ENCODE results near the gene SIGLEC12. TPM values are rescaled to one million over a fixed set of nuclear protein-coding genes. Genes with fewer than 3 reads are reported as not detected.

Gene SIGLEC12
- total and polyA plus RNA-seq, 9 of the 15 experiments (the other 6 are each of a cell fraction or from before 2014, with no cell fraction given): 0.08 to 1.3 (median 0.54) TPM

DNA sequence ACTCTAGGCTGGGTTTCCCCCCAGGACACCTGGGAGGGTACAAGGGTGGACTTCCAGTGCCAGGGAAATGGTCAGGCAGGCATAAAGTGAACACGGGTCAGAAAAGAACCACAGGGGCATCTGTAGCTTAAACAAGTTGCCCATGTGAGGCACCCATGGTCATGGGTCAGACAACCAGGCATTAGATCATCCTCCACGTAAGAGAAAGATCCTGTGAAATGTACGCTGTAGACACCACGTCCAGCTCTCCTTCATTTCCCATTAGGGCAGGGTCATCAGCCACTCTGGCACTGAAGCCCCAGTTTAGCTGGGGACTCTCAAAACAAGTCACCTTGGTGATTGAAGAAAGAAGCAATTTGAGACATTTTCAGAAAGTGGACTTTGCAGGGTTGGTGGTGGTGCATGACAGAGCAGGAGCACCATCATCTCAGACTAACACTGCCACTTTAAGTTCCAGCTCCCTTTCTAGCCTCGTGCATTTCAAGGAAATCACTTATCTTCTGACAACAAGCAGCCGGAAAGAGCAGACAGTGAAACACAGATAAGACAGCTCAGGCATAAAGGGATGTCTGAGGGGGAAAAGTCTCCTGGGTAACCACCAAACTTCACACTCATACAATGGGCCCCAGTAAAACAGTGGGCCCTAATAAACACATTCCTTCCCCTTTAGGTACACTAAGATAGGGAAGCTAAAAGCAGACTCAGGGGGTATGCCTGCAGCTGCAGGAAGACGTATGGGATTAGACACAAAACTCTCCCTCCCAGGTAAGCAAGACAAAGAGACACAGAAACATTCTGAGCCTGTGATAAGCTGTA lies 46.0 kb upstream of the SIGLEC12 start (continued):
- TF ChIP-seq, protein P1, sequence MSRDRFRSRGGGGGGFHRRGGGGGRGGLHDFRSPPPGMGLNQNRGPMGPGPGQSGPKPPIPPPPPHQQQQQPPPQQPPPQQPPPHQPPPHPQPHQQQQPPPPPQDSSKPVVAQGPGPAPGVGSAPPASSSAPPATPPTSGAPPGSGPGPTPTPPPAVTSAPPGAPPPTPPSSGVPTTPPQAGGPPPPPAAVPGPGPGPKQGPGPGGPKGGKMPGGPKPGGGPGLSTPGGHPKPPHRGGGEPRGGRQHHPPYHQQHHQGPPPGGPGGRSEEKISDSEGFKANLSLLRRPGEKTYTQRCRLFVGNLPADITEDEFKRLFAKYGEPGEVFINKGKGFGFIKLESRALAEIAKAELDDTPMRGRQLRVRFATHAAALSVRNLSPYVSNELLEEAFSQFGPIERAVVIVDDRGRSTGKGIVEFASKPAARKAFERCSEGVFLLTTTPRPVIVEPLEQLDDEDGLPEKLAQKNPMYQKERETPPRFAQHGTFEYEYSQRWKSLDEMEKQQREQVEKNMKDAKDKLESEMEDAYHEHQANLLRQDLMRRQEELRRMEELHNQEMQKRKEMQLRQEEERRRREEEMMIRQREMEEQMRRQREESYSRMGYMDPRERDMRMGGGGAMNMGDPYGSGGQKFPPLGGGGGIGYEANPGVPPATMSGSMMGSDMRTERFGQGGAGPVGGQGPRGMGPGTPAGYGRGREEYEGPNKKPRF (IDR thresholded peaks at IDR 0.05; ENCODE audit: low read depth, low read length): no peak
- TF ChIP-seq, protein P2, sequence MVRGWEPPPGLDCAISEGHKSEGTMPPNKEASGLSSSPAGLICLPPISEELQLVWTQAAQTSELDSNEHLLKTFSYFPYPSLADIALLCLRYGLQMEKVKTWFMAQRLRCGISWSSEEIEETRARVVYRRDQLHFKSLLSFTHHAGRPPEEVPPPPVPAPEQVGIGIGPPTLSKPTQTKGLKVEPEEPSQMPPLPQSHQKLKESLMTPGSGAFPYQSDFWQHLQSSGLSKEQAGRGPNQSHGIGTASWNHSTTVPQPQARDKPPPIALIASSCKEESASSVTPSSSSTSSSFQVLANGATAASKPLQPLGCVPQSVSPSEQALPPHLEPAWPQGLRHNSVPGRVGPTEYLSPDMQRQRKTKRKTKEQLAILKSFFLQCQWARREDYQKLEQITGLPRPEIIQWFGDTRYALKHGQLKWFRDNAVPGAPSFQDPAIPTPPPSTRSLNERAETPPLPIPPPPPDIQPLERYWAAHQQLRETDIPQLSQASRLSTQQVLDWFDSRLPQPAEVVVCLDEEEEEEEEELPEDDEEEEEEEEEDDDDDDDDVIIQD (CRISPR knock-in tag; IDR thresholded peaks at IDR 0.05): no peak
- TF ChIP-seq POU5F1 (IDR thresholded peaks at IDR 0.05; ENCODE audit: borderline replicate concordance, low read depth, low read length, partially characterized antibody) (no peak), FOXK1 (CRISPR knock-in tag; IDR thresholded peaks at IDR 0.05; ENCODE audit: borderline replicate concordance) (0 out of 2 replicates have a peak, but pooled peaks have one; percentile 10), RBFOX2 (IDR thresholded peaks at IDR 0.05; ENCODE audit: low read depth, low read length) (peak; percentile 42; the same call in 1 of the 2 replicates), FOXA3 (CRISPR knock-in tag; conservative IDR thresholded peaks at IDR 0.05 in 1 of 2, IDR thresholded peaks at IDR 0.05 in 1 of 2) (peak; percentile 69 to 70; a peak in 3 of 4 replicates), MEF2D (tag; conservative IDR thresholded peaks at IDR 0.05; ENCODE audit: low read depth) (no peak; the same call in 1 of the 2 replicates), TAF7 (tag; IDR thresholded peaks at IDR 0.05) (0 out of 2 replicates have a peak, but pooled peaks have one; percentile 4), TEAD2 (tag; IDR thresholded peaks at IDR 0.05) (no peak), EGR1 (conservative IDR thresholded peaks at IDR 0.05) (peak; percentile 59; the same call in 1 of the 2 replicates), ATF7 (IDR thresholded peaks at IDR 0.05) (peak; percentile 78; the same call in 1 of the 2 replicates), PYGO2 (tag; IDR thresholded peaks at IDR 0.05) (peak; percentile 90), ZNF764 (CRISPR knock-in tag; IDR thresholded peaks at IDR 0.05; ENCODE audit: low read depth) (no peak), RNF2 (IDR thresholded peaks at IDR 0.05) (peak; percentile 99), ETS2 (tag; IDR thresholded peaks at IDR 0.05; ENCODE audit: borderline replicate concordance, poor library complexity, severe bottlenecking) (no peak), RCOR1 (IDR thresholded peaks at IDR 0.05; ENCODE audit: borderline replicate concordance in 1 of 2, low read depth in 2 of 2, low read length in 2 of 2) (peak in 1 of 2 experiments; percentile 87; a peak in 3 of 4 replicates), ZNF134 (CRISPR knock-in tag; conservative IDR thresholded peaks at IDR 0.05) (peak; percentile 77)
- TF ChIP-seq, protein P3, sequence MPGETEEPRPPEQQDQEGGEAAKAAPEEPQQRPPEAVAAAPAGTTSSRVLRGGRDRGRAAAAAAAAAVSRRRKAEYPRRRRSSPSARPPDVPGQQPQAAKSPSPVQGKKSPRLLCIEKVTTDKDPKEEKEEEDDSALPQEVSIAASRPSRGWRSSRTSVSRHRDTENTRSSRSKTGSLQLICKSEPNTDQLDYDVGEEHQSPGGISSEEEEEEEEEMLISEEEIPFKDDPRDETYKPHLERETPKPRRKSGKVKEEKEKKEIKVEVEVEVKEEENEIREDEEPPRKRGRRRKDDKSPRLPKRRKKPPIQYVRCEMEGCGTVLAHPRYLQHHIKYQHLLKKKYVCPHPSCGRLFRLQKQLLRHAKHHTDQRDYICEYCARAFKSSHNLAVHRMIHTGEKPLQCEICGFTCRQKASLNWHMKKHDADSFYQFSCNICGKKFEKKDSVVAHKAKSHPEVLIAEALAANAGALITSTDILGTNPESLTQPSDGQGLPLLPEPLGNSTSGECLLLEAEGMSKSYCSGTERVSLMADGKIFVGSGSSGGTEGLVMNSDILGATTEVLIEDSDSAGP (CRISPR knock-in tag; IDR thresholded peaks at IDR 0.05): peak; percentile 94
- TF ChIP-seq, protein P4, sequence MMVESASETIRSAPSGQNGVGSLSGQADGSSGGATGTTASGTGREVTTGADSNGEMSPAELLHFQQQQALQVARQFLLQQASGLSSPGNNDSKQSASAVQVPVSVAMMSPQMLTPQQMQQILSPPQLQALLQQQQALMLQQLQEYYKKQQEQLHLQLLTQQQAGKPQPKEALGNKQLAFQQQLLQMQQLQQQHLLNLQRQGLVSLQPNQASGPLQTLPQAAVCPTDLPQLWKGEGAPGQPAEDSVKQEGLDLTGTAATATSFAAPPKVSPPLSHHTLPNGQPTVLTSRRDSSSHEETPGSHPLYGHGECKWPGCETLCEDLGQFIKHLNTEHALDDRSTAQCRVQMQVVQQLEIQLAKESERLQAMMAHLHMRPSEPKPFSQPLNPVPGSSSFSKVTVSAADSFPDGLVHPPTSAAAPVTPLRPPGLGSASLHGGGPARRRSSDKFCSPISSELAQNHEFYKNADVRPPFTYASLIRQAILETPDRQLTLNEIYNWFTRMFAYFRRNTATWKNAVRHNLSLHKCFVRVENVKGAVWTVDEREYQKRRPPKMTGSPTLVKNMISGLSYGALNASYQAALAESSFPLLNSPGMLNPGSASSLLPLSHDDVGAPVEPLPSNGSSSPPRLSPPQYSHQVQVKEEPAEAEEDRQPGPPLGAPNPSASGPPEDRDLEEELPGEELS (CRISPR knock-in tag; IDR thresholded peaks at IDR 0.05; ENCODE audit: borderline replicate concordance): no peak

Data from K562 (cell line).